IPS-NIHi7 (cell line): ENCODE results near the gene CSF3.
"Not testable (repeated sequence)": the region's sequence is repeated elsewhere in the genome, so short reads cannot be mapped to it uniquely, and the experiment has no call there.

ENCODE experiments used
- DNase-seq: peaks from one replicate; pipeline ENCODE4 v3.0.0; 2012; ENCODE audit warnings: mixed read lengths; ENCODE audit errors: extremely low spot score

CSF3 gene

GRCh38 chr17:39997543-39997942 lies 17.7 kb upstream of the CSF3 start:
- DNase-seq, result no peak

DNA sequence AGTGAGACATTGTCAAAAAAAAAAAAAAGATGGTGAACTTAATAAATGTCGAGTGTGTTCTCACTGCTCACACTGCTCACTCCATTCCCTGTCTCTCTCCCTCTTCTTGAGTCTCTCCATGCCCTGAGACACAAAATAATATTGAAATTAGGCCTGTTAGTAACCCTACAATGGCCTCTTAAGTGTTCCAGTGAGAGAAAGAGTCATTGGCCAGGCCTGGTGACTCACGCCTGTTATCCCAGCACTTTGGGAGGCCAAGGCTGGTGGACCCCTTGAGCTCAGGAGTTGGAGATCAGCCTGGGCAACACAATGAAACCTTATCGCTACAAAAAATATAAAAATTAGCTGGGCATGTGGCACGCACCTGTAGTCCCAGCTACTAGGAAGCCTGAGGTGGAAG lies 16.2 kb upstream of the CSF3 start:
- DNase-seq, result no peak

GRCh38 chr17:40000161-40000560 lies 15.1 kb upstream of the CSF3 start:
- DNase-seq, result no peak

- DNase-seq, result not testable (repeated sequence)
Observed at GRCh38 chr17:40001335-40001734, 13.9 kb upstream of the CSF3 start.

DNA sequence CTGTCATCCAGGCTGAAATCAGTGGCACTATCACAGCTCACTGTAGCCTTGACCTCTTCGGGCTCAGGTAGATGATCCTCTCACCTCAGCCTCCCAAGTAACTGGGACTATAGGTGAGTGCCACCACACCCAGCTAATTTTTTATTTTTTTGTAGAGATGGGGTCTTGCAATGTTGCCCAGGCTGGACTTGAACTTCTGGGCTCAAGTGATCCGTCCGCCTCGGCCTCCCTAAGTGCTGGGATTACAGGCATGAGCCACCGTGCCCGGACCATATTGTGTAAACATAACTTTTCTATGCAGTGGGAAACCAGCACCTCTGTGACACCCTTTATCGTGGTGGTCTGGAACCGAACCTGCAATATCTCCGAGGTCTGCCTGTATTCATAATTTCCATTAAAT lies 11.2 kb upstream of the CSF3 start:
- no peak for DNase-seq

DNA sequence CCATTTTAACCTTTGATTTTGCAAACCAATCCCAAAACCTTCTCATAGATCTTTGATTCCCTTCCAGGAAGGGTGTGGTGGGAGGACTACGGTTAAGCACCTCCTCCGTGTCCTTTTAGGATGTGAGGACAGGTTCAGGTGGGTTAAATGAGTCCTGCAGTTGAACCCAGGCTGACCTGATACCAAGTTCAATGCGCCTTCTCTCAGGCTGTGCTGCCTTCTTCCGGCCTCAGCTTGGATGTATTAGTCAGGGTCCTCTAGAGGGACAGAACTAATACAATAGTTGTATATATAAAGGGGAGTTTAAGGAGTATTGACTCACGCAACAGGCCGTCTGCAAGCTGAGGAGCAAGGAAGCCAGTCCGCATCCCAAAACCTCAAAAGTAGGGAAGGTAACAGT lies 10.5 kb upstream of the CSF3 start:
- no peak for DNase-seq

- no peak for DNase-seq
Observed at GRCh38 chr17:40005520-40005919, 9.7 kb upstream of the CSF3 start.

DNA sequence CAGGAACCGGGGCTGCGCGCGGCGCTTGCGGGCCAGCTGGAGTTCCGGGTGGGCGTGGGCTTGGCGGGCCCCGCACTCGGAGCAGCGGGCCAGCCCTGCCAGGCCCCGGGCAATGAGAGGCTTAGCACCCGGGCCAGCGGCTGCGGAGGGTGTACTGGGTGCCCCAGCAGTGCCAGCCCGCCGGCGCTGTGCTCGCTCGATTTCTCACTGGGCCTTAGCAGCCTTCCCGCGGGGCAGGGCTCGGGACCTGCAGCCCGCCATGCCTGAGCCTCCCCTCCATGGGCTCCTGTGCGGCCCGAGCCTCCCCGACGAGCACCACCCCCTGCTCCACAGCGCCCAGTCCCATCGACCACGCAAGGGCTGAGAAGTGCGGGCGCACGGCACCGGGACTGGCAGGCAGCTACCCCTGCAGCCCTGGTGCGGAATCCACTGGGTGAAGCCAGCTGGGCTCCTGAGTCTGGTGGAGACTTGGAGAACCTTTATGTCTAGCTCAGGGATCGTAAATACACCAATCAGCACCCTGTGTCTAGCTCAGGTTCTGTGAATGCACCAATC lies 4.2 kb upstream of the CSF3 start:
- DNase-seq, result not testable (repeated sequence)

DNA sequence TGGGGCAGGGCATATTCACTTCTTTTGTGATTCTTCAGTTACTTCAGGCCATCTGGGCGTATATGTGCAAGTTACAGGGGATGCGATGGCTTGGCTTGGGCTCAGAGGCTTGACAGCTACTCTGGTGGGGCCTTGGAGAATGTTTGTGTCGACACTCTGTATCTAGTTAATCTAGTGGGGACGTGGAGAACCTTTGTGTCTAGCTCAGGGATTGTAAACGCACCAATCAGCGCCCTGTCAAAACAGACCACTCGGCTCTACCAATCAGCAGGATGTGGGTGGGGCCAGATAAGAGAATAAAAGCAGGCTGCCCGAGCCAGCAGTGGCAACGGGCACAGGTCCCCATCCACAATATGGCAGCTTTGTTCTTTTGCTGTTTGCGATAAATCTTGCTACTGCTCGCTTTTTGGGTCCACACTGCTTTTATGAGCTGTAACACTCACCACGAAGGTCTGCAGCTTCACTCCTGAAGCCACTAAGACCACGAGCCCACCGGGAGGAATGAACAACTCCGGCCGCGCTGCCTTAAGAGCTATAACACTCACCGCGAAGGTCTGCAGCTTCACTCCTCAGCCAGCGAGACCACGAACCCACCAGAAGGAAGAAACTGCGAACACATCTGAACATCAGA lies 3.1 kb upstream of the CSF3 start:
- DNase-seq, result not testable (repeated sequence)

GRCh38 chr17:40014375-40014980 lies 762 bp upstream of the CSF3 start:
- no peak for DNase-seq

DNA sequence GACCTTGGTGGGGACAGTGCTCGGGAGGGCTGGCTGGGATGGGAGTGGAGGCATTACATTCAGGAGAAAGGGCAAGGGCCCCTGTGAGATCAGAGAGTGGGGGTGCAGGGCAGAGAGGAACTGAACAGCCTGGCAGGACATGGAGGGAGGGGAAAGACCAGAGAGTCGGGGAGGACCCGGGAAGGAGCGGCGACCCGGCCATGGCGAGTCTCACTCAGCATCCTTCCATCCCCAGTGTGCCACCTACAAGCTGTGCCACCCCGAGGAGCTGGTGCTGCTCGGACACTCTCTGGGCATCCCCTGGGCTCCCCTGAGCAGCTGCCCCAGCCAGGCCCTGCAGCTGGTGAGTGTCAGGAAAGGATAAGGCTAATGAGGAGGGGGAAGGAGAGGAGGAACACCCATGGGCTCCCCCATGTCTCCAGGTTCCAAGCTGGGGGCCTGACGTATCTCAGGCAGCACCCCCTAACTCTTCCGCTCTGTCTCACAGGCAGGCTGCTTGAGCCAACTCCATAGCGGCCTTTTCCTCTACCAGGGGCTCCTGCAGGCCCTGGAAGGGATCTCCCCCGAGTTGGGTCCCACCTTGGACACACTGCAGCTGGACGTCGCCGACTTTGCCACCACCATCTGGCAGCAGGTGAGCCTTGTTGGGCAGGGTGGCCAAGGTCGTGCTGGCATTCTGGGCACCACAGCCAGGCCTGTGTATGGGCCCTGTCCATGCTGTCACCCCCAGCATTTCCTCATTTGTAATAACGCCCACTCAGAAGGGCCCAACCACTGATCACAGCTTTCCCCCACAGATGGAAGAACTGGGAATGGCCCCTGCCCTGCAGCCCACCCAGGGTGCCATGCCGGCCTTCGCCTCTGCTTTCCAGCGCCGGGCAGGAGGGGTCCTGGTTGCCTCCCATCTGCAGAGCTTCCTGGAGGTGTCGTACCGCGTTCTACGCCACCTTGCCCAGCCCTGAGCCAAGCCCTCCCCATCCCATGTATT lies 1.1 kb downstream of the CSF3 start:
- DNase-seq, result no peak

DNA sequence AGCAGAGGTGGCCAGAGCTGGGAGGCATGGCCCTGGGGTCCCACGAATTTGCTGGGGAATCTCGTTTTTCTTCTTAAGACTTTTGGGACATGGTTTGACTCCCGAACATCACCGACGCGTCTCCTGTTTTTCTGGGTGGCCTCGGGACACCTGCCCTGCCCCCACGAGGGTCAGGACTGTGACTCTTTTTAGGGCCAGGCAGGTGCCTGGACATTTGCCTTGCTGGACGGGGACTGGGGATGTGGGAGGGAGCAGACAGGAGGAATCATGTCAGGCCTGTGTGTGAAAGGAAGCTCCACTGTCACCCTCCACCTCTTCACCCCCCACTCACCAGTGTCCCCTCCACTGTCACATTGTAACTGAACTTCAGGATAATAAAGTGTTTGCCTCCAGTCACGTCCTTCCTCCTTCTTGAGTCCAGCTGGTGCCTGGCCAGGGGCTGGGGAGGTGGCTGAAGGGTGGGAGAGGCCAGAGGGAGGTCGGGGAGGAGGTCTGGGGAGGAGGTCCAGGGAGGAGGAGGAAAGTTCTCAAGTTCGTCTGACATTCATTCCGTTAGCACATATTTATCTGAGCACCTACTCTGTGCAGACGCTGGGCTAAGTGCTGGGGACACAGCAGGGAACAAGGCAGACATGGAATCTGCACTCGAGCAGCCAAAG lies 2.3 kb downstream of the CSF3 start:
- DNase-seq, result no peak

DNA sequence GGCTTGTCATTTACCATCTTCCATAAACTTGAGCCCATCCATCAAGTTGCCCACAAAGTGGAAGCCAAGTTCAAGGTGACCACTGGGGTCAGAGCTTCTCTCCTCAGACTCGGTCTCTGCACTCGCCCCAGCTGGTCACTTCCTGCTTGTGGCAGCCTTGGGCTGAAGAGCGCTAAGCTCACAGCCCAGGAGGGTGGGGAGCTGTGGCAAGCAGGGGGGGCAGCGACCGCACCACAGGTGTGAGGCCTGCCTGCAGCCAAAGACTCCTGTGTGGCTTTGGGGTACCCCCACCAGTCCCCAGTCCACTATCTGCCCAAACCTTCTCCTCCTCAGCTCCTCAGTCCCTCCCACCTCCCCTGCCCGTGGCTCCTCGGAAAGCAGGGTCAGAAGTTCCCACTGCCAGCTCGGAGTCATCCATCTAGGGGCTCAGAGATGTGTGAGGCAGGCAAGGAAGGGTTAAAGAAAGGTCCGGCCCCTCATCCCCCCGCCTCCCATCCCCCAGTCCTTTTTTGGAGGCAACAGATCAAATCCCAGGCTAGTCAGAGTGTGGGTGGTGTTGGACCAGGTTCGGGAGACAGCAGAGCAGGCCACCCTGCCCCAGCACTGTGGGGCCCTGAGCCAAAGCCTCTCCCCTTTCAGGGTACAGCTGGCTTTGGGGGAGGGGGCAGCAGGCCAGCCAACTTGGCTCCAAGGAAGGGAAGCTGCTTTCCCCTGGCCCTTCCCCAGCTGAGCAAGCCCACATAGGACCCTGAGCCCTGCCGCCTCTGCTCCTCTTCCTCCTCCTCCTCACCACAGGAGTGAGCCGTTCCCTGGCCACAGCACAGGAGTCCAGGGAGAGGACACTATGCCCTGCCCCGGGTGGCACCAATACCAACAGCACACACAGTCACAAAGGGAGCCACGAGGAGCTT lies 3.2 kb downstream of the CSF3 start:
- DNase-seq, result peak; percentile 78

GRCh38 chr17:40019140-40019991 lies 4.1 kb downstream of the CSF3 start:
- no peak for DNase-seq

- DNase-seq, result no peak
Observed at GRCh38 chr17:40020146-40020545, 4.9 kb downstream of the CSF3 start.

- DNase-seq, result no peak
Observed at GRCh38 chr17:40021451-40021971, 6.3 kb downstream of the CSF3 start.

DNA sequence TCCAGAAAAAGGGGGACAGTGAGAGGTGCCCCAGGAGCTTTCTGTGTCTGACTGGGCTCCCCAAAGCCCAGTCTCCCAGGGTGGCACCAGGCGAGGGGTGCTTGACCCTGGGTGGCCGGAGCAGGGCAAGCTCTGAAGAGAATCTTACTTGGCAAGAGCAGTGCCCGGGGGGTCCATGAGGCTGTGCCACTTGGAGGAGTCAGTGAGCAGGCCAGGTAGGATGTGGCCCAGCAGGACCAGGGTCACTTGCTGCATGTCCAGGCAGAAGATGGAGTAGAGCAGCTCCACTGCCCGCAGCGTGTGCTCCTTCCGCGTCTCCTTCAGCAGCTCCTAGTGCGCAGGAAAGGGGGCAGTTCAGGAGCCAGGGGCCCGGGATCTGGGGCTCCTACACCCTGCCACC lies 7.3 kb downstream of the CSF3 start:
- no peak for DNase-seq

GRCh38 chr17:40022961-40023541 lies 7.8 kb downstream of the CSF3 start:
- DNase-seq, result no peak
